H1 (cell line): ENCODE results near the gene HTRA1. TPM values are rescaled to one million over a fixed set of nuclear protein-coding genes. Genes with fewer than 3 reads are reported as not detected.

Experiments used
- polyA plus RNA-seq, 7 experiments: library from polyadenylated mRNA; depleted of rRNA in 3 of 7; stranded (reverse) in 5 of 7; unstranded in 2 of 7; fragments of >200 nt in 5 of 7; fragments of 200-250 nt in 2 of 7; gene quantifications; 1 replicate in 5 of 7; 2 replicates in 1 of 7; 4 replicates in 1 of 7; pipeline versions ENCODE4 v1.2.1 to v1.2.3, GENCODE V29; 2011 to 2013; ENCODE audit warnings: missing spikeins in 2 of 7, mixed read lengths in 2 of 7
- total RNA-seq: library from RNA; stranded (reverse); fragmentation: NEBNext Ultra II Directional; extraction: Animal tissue kit (Norgen Biotek cat#: 25700); gene quantifications from 2 replicates; pipeline ENCODE4 v1.2.1, GENCODE V29; 2021
- TF ChIP-seq, protein P1 (sequence below): IDR thresholded peaks from 2 replicates; pipeline ENCODE4 v1.6.1; 2012; ENCODE audit warnings: inconsistent platforms

HTRA1 gene
- total and polyA plus RNA-seq, 2 of the 8 experiments (the other 6 are each of a cell fraction or from before 2014, with no cell fraction given), result 15.8 to 20.1 TPM

DNA sequence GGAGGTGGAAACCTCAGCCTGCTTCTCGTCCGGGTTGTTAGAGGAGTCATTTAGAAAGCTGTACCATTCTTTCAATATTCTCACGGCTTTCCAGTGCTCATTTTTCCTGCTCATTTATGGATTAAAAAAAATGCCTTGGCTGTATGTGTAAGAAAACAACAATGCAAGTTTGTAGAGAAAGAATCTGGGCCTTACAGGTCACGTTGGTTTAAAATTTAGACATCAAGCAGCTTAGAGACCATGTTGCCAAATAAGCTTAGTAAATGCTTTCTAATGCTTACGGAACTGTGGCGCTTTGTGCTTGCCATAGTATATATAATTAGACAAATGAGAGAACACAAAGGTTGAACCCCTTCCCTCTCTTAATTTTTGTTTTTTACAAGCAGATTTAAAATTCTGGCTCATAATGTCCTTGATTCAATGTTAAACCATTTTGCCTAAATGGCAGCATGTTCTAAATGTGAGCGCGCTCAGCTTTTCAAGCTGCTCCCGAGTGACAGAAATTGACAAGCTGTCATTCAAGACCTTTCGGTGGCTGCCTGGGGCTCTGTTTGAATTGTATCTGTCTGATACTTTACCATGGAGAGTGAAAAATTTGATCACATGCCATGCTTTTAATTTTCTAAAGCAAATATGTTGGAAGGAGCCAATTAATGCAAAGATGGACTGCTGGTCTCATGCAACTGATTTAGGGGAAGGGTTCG lies 5.8 kb upstream of the HTRA1 start (continued):
- TF ChIP-seq, protein P1, sequence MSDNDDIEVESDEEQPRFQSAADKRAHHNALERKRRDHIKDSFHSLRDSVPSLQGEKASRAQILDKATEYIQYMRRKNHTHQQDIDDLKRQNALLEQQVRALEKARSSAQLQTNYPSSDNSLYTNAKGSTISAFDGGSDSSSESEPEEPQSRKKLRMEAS, result no peak
